ENCODE data around the gene KLHL24.

- TF ChIP-seq, protein P1, sequence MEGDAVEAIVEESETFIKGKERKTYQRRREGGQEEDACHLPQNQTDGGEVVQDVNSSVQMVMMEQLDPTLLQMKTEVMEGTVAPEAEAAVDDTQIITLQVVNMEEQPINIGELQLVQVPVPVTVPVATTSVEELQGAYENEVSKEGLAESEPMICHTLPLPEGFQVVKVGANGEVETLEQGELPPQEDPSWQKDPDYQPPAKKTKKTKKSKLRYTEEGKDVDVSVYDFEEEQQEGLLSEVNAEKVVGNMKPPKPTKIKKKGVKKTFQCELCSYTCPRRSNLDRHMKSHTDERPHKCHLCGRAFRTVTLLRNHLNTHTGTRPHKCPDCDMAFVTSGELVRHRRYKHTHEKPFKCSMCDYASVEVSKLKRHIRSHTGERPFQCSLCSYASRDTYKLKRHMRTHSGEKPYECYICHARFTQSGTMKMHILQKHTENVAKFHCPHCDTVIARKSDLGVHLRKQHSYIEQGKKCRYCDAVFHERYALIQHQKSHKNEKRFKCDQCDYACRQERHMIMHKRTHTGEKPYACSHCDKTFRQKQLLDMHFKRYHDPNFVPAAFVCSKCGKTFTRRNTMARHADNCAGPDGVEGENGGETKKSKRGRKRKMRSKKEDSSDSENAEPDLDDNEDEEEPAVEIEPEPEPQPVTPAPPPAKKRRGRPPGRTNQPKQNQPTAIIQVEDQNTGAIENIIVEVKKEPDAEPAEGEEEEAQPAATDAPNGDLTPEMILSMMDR (IDR thresholded peaks at IDR 0.05; ENCODE audit: low read length), result no peak
- no peak for TF ChIP-seq EZH2 (IDR thresholded peaks at IDR 0.05; ENCODE audit: borderline replicate concordance, low read length)
These were observed 66.3 kb downstream of the KLHL24 start for GRCh38 chr3:183701744-183702143.
